MM.1S (cell line): Measurements from ENCODE around the gene KLHL1.

Source experiments
- EZH2 ChIP-seq: fragments of 300-600 bp; sonication (generic); optimal IDR thresholded peaks from 2 replicates; pipeline ENCODE3; 2017; ENCODE audit warnings: low read depth, mild to moderate bottlenecking, antibody characterized with exemption, low read length, mixed read lengths
- TF ChIP-seq, protein P1 (sequence below): fragments of 300-600 bp; sonication (generic); IDR thresholded peaks from 2 replicates; pipeline ENCODE4 v1.5.1; 2016; ENCODE audit warnings: antibody characterized with exemption, low read length, mixed read lengths

DNA sequence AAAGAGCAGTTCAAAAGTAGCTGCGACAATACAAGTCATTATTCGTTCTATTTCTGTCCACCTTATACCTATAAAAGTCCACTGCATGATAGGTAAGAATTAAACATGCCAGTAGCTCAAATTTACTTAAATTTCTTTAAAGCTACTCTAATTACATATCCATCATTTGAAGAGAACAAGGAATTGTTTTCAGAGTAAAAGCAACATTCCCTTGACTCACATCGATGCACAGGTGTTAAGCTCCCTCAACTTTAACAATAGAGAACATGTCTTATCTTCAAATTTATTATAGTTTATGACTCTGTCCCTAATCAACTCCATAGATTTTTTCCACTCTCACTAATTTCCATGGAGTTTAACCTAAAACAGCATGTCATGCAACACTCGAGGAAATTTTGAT lies 158.1 kb downstream of the KLHL1 start:
- TF ChIP-seq, protein P1, sequence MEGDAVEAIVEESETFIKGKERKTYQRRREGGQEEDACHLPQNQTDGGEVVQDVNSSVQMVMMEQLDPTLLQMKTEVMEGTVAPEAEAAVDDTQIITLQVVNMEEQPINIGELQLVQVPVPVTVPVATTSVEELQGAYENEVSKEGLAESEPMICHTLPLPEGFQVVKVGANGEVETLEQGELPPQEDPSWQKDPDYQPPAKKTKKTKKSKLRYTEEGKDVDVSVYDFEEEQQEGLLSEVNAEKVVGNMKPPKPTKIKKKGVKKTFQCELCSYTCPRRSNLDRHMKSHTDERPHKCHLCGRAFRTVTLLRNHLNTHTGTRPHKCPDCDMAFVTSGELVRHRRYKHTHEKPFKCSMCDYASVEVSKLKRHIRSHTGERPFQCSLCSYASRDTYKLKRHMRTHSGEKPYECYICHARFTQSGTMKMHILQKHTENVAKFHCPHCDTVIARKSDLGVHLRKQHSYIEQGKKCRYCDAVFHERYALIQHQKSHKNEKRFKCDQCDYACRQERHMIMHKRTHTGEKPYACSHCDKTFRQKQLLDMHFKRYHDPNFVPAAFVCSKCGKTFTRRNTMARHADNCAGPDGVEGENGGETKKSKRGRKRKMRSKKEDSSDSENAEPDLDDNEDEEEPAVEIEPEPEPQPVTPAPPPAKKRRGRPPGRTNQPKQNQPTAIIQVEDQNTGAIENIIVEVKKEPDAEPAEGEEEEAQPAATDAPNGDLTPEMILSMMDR: no peak
- TF ChIP-seq EZH2: no peak
